Midbrain (tissue), 1 donor: ENCODE data around the gene BLOC1S4.

ENCODE experiments used
- DNase-seq: peaks from one replicate; lab custom pipeline; 2025; lab: John Stamatoyannopoulos, UW

BLOC1S4 gene

GRCh38 chr4:6764976-6765620, 49.1 kb downstream of the BLOC1S4 start:
- no peak for DNase-seq

GRCh38 chr4:6765703-6766102, 49.7 kb downstream of the BLOC1S4 start:
- no peak for DNase-seq
